ENCODE measurements around the gene RND1.
A peak's percentile ranks its signal among the peaks of the same experiment; 100 is the strongest.

Gene RND1

GRCh38 chr12:48899651-48900050, 34.0 kb upstream of the RND1 start:
- TF ChIP-seq PATZ1 (CRISPR knock-in tag; IDR thresholded peaks at IDR 0.05; ENCODE audit: borderline replicate concordance) (no peak), TCF4 (CRISPR knock-in tag; IDR thresholded peaks at IDR 0.05; ENCODE audit: borderline replicate concordance) (no peak)
- ATAC-seq: no peak

GRCh38 chr12:48894271-48894670, 28.6 kb upstream of the RND1 start:
- TF ChIP-seq TOX (CRISPR knock-in tag; IDR thresholded peaks at IDR 0.05; ENCODE audit: borderline replicate concordance) (no peak), CSDC2 (CRISPR knock-in tag; IDR thresholded peaks at IDR 0.05) (no peak), ARNTL (CRISPR knock-in tag; IDR thresholded peaks at IDR 0.05; ENCODE audit: borderline replicate concordance, low read depth) (no peak), ZC3H10 (CRISPR knock-in tag; IDR thresholded peaks at IDR 0.05) (no peak), PPARA (CRISPR knock-in tag; IDR thresholded peaks at IDR 0.05; ENCODE audit: borderline replicate concordance) (no peak), ESRRG (CRISPR knock-in tag; IDR thresholded peaks at IDR 0.05) (no peak), ZNF8 (CRISPR knock-in tag; IDR thresholded peaks at IDR 0.05) (no peak), POU6F1 (CRISPR knock-in tag; IDR thresholded peaks at IDR 0.05; ENCODE audit: borderline replicate concordance, low read depth) (no peak), SNAI2 (CRISPR knock-in tag; IDR thresholded peaks at IDR 0.05) (no peak), GLIS3 (CRISPR knock-in tag; IDR thresholded peaks at IDR 0.05) (no peak), CREB5 (CRISPR knock-in tag; IDR thresholded peaks at IDR 0.05; ENCODE audit: low read depth) (no peak), CSRNP3 (CRISPR knock-in tag; IDR thresholded peaks at IDR 0.05) (no peak), ZNF70 (CRISPR knock-in tag; IDR thresholded peaks at IDR 0.05) (no peak), ZFP3 (CRISPR knock-in tag; IDR thresholded peaks at IDR 0.05) (no peak), ZFP30 (CRISPR knock-in tag; IDR thresholded peaks at IDR 0.05) (no peak), TCF4 (CRISPR knock-in tag; IDR thresholded peaks at IDR 0.05; ENCODE audit: borderline replicate concordance) (no peak), BACH2 (CRISPR knock-in tag; IDR thresholded peaks at IDR 0.05; ENCODE audit: borderline replicate concordance) (no peak), ZNF565 (CRISPR knock-in tag; conservative IDR thresholded peaks at IDR 0.05; ENCODE audit: low read depth) (no peak), RARB (CRISPR knock-in tag; IDR thresholded peaks at IDR 0.05) (no peak)
- no peak for ATAC-seq

- peak; percentile 100 for ATAC-seq
Observed at GRCh38 chr12:48890657-48891418, 25.2 kb upstream of the RND1 start.

More at GRCh38 chr12:48890657-48891418, 25.2 kb upstream of the RND1 start:
- TF ChIP-seq ARNTL (CRISPR knock-in tag; IDR thresholded peaks at IDR 0.05; ENCODE audit: borderline replicate concordance, low read depth) (no peak), RARB (CRISPR knock-in tag; IDR thresholded peaks at IDR 0.05) (no peak), ZNF70 (CRISPR knock-in tag; IDR thresholded peaks at IDR 0.05) (no peak), BACH2 (CRISPR knock-in tag; IDR thresholded peaks at IDR 0.05; ENCODE audit: borderline replicate concordance) (no peak), ZNF565 (CRISPR knock-in tag; conservative IDR thresholded peaks at IDR 0.05; ENCODE audit: low read depth) (no peak), ISL1 (CRISPR knock-in tag; IDR thresholded peaks at IDR 0.05) (no peak), CSRNP3 (CRISPR knock-in tag; IDR thresholded peaks at IDR 0.05) (no peak), ZNF8 (CRISPR knock-in tag; IDR thresholded peaks at IDR 0.05) (no peak), ESRRG (CRISPR knock-in tag; IDR thresholded peaks at IDR 0.05) (no peak), GLIS3 (CRISPR knock-in tag; IDR thresholded peaks at IDR 0.05) (no peak), CREB5 (CRISPR knock-in tag; IDR thresholded peaks at IDR 0.05; ENCODE audit: low read depth) (no peak), TSHZ2 (CRISPR knock-in tag; IDR thresholded peaks at IDR 0.05) (no peak), TOX (CRISPR knock-in tag; IDR thresholded peaks at IDR 0.05; ENCODE audit: borderline replicate concordance) (no peak)

Measured in SK-N-SH treated with all-trans-retinoic acid at 6 μM for 48 hours (cell line).